Naive thymus-derived CD4-positive, alpha-beta T cell (primary cell): ENCODE results near the gene ECHDC1. TPM values are rescaled to one million over a fixed set of nuclear protein-coding genes. Genes with fewer than 3 reads are reported as not detected.
A peak's percentile ranks its signal among the peaks of the same experiment; 100 is the strongest.

Experiments
- ATAC-seq: fragments of 150-1000 bp; cut with Tn5 transposase; 2 replicates; pipeline ENCODE4 v1.10.0; 2021; ENCODE audit warnings: mild to moderate bottlenecking, moderate library complexity
- CTCF ChIA-PET: fragments of 350-600 bp; sonication (Branson Sonifier 250); formaldehyde crosslinking; loops from one replicate; lab custom pipeline; 2021; ENCODE audit warnings: antibody characterized with exemption; lab: Charles Lee
- POLR2A ChIA-PET: fragments of 350-600 bp; sonication (Branson Sonifier 250); formaldehyde crosslinking; loops from one replicate; lab custom pipeline; 2021; ENCODE audit warnings: antibody characterized with exemption, inconsistent platforms; lab: Charles Lee
- DNase-seq, 9 donors: peaks; one replicate each; pipeline versions ENCODE4 v3.0.0 to v3.0.0-alpha.2; 2020 to 2022; ENCODE audit warnings: mixed read lengths in 1 of 9
- H3K27ac ChIP-seq: one replicate; pipeline ENCODE4 v1.7.0; 2013; ENCODE audit warnings: mild to moderate bottlenecking, low read depth, low read length, moderate library complexity
- H3K27me3 ChIP-seq, 2 donors: one replicate each; pipeline ENCODE4 v1.7.0; 2013; ENCODE audit warnings: low read length in 2 of 2, mild to moderate bottlenecking in 2 of 2, moderate library complexity in 2 of 2; ENCODE audit not compliant: control insufficient read depth in 2 of 2, insufficient read depth in 2 of 2
- H3K36me3 ChIP-seq, 3 experiments: 1 replicate in 2 of 3; 2 replicates in 1 of 3; pipeline ENCODE4 v1.7.0; 2013; ENCODE audit warnings: low read length in 3 of 3, mild to moderate bottlenecking in 3 of 3, moderate library complexity in 1 of 3; ENCODE audit not compliant: insufficient read depth in 3 of 3, control insufficient read depth in 2 of 3
- H3K4me1 ChIP-seq, 2 donors: one replicate each; pipeline ENCODE4 v1.7.0; 2013; ENCODE audit warnings: low read length in 2 of 2, mild to moderate bottlenecking in 2 of 2, moderate library complexity in 1 of 2; ENCODE audit not compliant: control insufficient read depth in 2 of 2, insufficient read depth in 2 of 2
- H3K4me3 ChIP-seq: 2 replicates; pipeline ENCODE4 v1.7.0; 2013; ENCODE audit warnings: mild to moderate bottlenecking, low read length
- H3K9me3 ChIP-seq, 3 experiments: 1 replicate in 2 of 3; 2 replicates in 1 of 3; pipeline ENCODE4 v1.7.0; 2013; ENCODE audit warnings: low read length in 3 of 3; ENCODE audit not compliant: control insufficient read depth in 2 of 3
- H3K27ac Mint-ChIP-seq, 9 donors: one replicate each; pipeline ENCODE4 v1.8.0; 2020 to 2022; ENCODE audit warnings: mixed read lengths in 9 of 9, mild to moderate bottlenecking in 8 of 9, moderate library complexity in 5 of 9, inconsistent platforms in 2 of 9
- H3K27me3 Mint-ChIP-seq, 5 donors: one replicate each; pipeline ENCODE4 v1.8.0; 2021 to 2022; ENCODE audit warnings: mixed read lengths in 5 of 5, mild to moderate bottlenecking in 1 of 5
- H3K36me3 Mint-ChIP-seq, 5 donors: one replicate each; pipeline ENCODE4 v1.8.0; 2020 to 2022; ENCODE audit warnings: mixed read lengths in 5 of 5, mild to moderate bottlenecking in 3 of 5, inconsistent platforms in 1 of 5
- H3K4me1 Mint-ChIP-seq, 7 donors: one replicate each; pipeline ENCODE4 v1.8.0; 2020 to 2022; ENCODE audit warnings: mixed read lengths in 7 of 7, mild to moderate bottlenecking in 3 of 7, inconsistent platforms in 1 of 7
- H3K4me3 Mint-ChIP-seq, 10 donors: one replicate each; pipeline ENCODE4 v1.8.0; 2020 to 2022; ENCODE audit warnings: mild to moderate bottlenecking in 10 of 10, mixed read lengths in 10 of 10, moderate library complexity in 6 of 10, inconsistent platforms in 2 of 10
- H3K9me3 Mint-ChIP-seq, 11 donors: one replicate each; pipeline ENCODE4 v1.8.0; 2020 to 2022; ENCODE audit warnings: mixed read lengths in 11 of 11, mild to moderate bottlenecking in 4 of 11, inconsistent platforms in 1 of 11, moderate library complexity in 1 of 11
- intact Hi-C, 2 donors: fragments of 100-400 bp; cut with micrococcal nuclease; formaldehyde crosslinking; loops; one replicate each; pipeline ENCODE4 v1.15.1; 2023
- polyA plus RNA-seq, 2 donors: library from polyadenylated mRNA; unstranded; fragments of 300-500 nt; fragmentation: Illumina TruSeq; gene quantifications; one replicate each; pipeline ENCODE4 v1.2.3, GENCODE V29; 2021
- total RNA-seq, 6 experiments: library from RNA in 5 of 6; stranded (reverse) in 5 of 6; gene quantifications; 1 replicate in 5 of 6; 2 replicates in 1 of 6; pipeline ENCODE4 v1.2.3 and lab custom pipeline; 2021 to 2026

ECHDC1 gene
- total and polyA plus RNA-seq, 7 experiments from 2014 or later = 18.1 to 77.0 (median 40.3) TPM

GRCh38 chr6:127297502-127298070 lies 45.8 kb downstream of the ECHDC1 start:
- ChIA-PET POLR2A (interaction anchor here (0.7 kb wide), 1 partner anchor 204 kb away, joined by 3 read pairs; no protein-coding TSS in a partner anchor), CTCF (interaction anchor here (0.6 to 1.1 kb wide), 2 partner anchors 31 to 248 kb away, joined by 3 to 4 read pairs; partner anchors contain the start of gene RNF146)
- ATAC-seq (no peak), DNase-seq (no peak)
- Histone ChIP-seq H3K4me1 (no peaks in the 10 kb centered on the region), H3K4me3 (no peak overlapping the region), H3K9me3 (no peaks in the 10 kb centered on the region), H3K27ac (no peak overlapping the region), H3K27me3 (no peaks in the 10 kb centered on the region), H3K36me3 (peaks cover 0 to 3% (median 0%) of the 10 kb centered on the region in 3 experiments)
- Mint-ChIP-seq H3K4me3 (no peak overlapping the region), H3K27me3 (no peaks in the 10 kb centered on the region), H3K9me3 (no peaks in the 10 kb centered on the region), H3K27ac (peak overlapping the region in 5 of 9 donors; percentile 0 to 28 (median 12)), H3K36me3 (peaks cover 0 to 9% (median 8%) of the 10 kb centered on the region in 5 donors), H3K4me1 (peaks cover 4 to 34% (median 16%) of the 10 kb centered on the region in 7 donors)
- intact Hi-C loops = no loop called here

- ChIA-PET POLR2A (no interaction called here), CTCF (interaction anchor here (1.1 to 1.4 kb wide), 2 partner anchors 12 to 13 kb away, joined by 3 to 5 read pairs; no protein-coding TSS in a partner anchor)
- H3K36me3 ChIP-seq = peaks cover 0 to 13% (median 7%) of the 10 kb centered on the region in 3 experiments
- intact Hi-C loops = no loop called here
- peaks cover 4 to 35% (median 27%) of the 10 kb centered on the region in 5 donors for H3K36me3 Mint-ChIP-seq
- no peaks in the 10 kb centered on the region for H3K27me3 ChIP-seq
- no peak overlapping the region for H3K4me3 ChIP-seq
- H3K4me1 Mint-ChIP-seq = peaks cover 12 to 49% (median 39%) of the 10 kb centered on the region in 7 donors
- no peaks in the 10 kb centered on the region for H3K9me3 ChIP-seq
- no peaks in the 10 kb centered on the region for H3K27me3 Mint-ChIP-seq
- peak overlapping the region in 7 of 9 donors; percentile 33 to 82 (median 47) for H3K27ac Mint-ChIP-seq
- H3K27ac ChIP-seq = peak overlapping the region; percentile 46
- H3K9me3 Mint-ChIP-seq = no peaks in the 10 kb centered on the region
- H3K4me1 ChIP-seq = peaks cover 0 to 11% of the 10 kb centered on the region in 2 donors
- DNase-seq (no peak), ATAC-seq (no peak)
- H3K4me3 Mint-ChIP-seq = peak overlapping the region in 7 of 10 donors; percentile 13 to 62 (median 48)
Observed at GRCh38 chr6:127291495-127291894, 51.9 kb downstream of the ECHDC1 start.

- peak overlapping the region in 3 of 10 donors; percentile 13 to 62 (median 18) for H3K4me3 Mint-ChIP-seq
Observed at GRCh38 chr6:127290391-127291265, 52.8 kb downstream of the ECHDC1 start.

DNA sequence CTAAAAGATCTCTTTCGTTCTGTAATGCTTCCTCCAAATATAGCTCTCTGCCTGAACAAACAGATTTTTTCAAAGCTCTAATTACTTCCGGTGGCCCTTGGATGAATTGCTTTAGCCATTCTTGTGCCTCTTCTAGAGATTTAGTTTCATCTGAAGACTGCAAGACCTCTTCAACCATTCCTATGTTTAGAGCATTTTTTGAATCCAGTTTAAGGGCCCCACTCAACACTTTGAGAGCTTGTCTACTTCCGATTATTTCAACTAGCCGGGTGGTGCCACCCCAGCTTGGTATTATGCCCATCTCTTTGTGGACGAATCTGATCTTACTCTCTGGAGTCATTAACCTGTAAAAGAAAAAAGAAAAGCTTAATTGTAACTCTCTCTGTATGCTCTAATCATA lies 53.5 kb downstream of the ECHDC1 start:
- Histone ChIP-seq H3K27ac (no peak overlapping the region), H3K36me3 (peaks cover 5 to 18% (median 8%) of the 10 kb centered on the region in 3 experiments), H3K27me3 (no peaks in the 10 kb centered on the region), H3K4me1 (peaks cover 0 to 11% of the 10 kb centered on the region in 2 donors), H3K4me3 (no peak overlapping the region), H3K9me3 (no peaks in the 10 kb centered on the region)
- intact Hi-C loops = no loop called here
- H3K27me3 Mint-ChIP-seq = no peaks in the 10 kb centered on the region
- ATAC-seq = no peak
- POLR2A ChIA-PET = interaction anchor here (1.1 kb wide), 1 partner anchor 13 kb away, joined by 3 read pairs; no protein-coding TSS in a partner anchor
- no peaks in the 10 kb centered on the region for H3K9me3 Mint-ChIP-seq
- CTCF ChIA-PET = no interaction called here
- H3K4me1 Mint-ChIP-seq = peaks cover 16 to 49% (median 43%) of the 10 kb centered on the region in 7 donors
- H3K4me3 Mint-ChIP-seq = no peak overlapping the region
- H3K36me3 Mint-ChIP-seq = peaks cover 4 to 47% (median 36%) of the 10 kb centered on the region in 5 donors
- H3K27ac Mint-ChIP-seq = peak overlapping the region in 8 of 9 donors; percentile 4 to 72 (median 40)
- no peak for DNase-seq

More at GRCh38 chr6:127290391-127291265, 52.8 kb downstream of the ECHDC1 start:
- no peaks in the 10 kb centered on the region for H3K27me3 ChIP-seq
- H3K36me3 ChIP-seq = peaks cover 5 to 18% (median 8%) of the 10 kb centered on the region in 3 experiments
- Mint-ChIP-seq H3K4me1 (peaks cover 13 to 50% (median 40%) of the 10 kb centered on the region in 7 donors), H3K36me3 (peaks cover 4 to 43% (median 31%) of the 10 kb centered on the region in 5 donors), H3K9me3 (no peaks in the 10 kb centered on the region), H3K27ac (peak overlapping the region in 8 of 9 donors; percentile 26 to 78 (median 46)), H3K27me3 (no peaks in the 10 kb centered on the region)
- peaks cover 0 to 11% of the 10 kb centered on the region in 2 donors for H3K4me1 ChIP-seq
- no peak for ATAC-seq
- no peak overlapping the region for H3K4me3 ChIP-seq
- intact Hi-C loops = no loop called here
- no peak for DNase-seq
- ChIA-PET POLR2A (interaction anchor here (0.6 to 1.1 kb wide), 2 partner anchors 14 to 24 kb away, joined by 3 read pairs; no protein-coding TSS in a partner anchor), CTCF (interaction anchor here (1.1 kb wide), 1 partner anchor 12 kb away, joined by 3 read pairs; no protein-coding TSS in a partner anchor)
- H3K27ac ChIP-seq = no peak overlapping the region
- no peaks in the 10 kb centered on the region for H3K9me3 ChIP-seq

- CTCF ChIA-PET = no interaction called here
- peaks cover 0 to 11% of the 10 kb centered on the region in 2 donors for H3K4me1 ChIP-seq
- no peaks in the 10 kb centered on the region for H3K9me3 ChIP-seq
- no peak for ATAC-seq
- Mint-ChIP-seq H3K27ac (peak overlapping the region in 2 of 9 donors; percentile 5 to 46), H3K36me3 (peaks cover 4 to 50% (median 32%) of the 10 kb centered on the region in 5 donors), H3K4me3 (no peak overlapping the region), H3K4me1 (peaks cover 13 to 47% (median 37%) of the 10 kb centered on the region in 7 donors), H3K27me3 (no peaks in the 10 kb centered on the region), H3K9me3 (no peaks in the 10 kb centered on the region)
- POLR2A ChIA-PET = no interaction called here
- no peak for DNase-seq
- no peak overlapping the region for H3K27ac ChIP-seq
- H3K4me3 ChIP-seq = no peak overlapping the region
- peaks cover 5 to 18% (median 8%) of the 10 kb centered on the region in 3 experiments for H3K36me3 ChIP-seq
- no peaks in the 10 kb centered on the region for H3K27me3 ChIP-seq
- intact Hi-C loops = no loop called here
Observed at GRCh38 chr6:127288705-127289104, 54.7 kb downstream of the ECHDC1 start.

GRCh38 chr6:127282184-127282583 lies 61.2 kb downstream of the ECHDC1 start:
- Mint-ChIP-seq H3K36me3 (peaks cover 4 to 49% (median 36%) of the 10 kb centered on the region in 5 donors), H3K27me3 (no peaks in the 10 kb centered on the region), H3K4me3 (no peak overlapping the region), H3K9me3 (no peaks in the 10 kb centered on the region), H3K4me1 (peaks cover 0 to 31% (median 20%) of the 10 kb centered on the region in 7 donors), H3K27ac (peak overlapping the region in 3 of 9 donors; percentile 5 to 57 (median 28))
- Histone ChIP-seq H3K27ac (no peak overlapping the region), H3K36me3 (peaks cover 8 to 12% (median 10%) of the 10 kb centered on the region in 3 experiments), H3K27me3 (no peaks in the 10 kb centered on the region), H3K4me1 (no peaks in the 10 kb centered on the region), H3K4me3 (no peak overlapping the region), H3K9me3 (no peaks in the 10 kb centered on the region)
- ChIA-PET POLR2A (interaction anchor here (1.4 kb wide), 1 partner anchor 13 kb away, joined by 3 read pairs; no protein-coding TSS in a partner anchor), CTCF (interaction anchor here (1.0 kb wide), 1 partner anchor 16 kb away, joined by 3 read pairs; the partner anchor contains the start of gene RNF146)
- intact Hi-C loops = no loop called here
- no peak for DNase-seq
- no peak for ATAC-seq
